Smooth muscle cell (in vitro differentiated cells): ENCODE data around the gene CCR4. TPM values are rescaled to one million over a fixed set of nuclear protein-coding genes. Genes with fewer than 3 reads are reported as not detected.
"Not testable (repeated sequence)": the region's sequence is repeated elsewhere in the genome, so short reads cannot be mapped to it uniquely, and the experiment has no call there.

Experiments
- DNase-seq: peaks from one replicate; lab custom pipeline; 2025; ENCODE audit not compliant: unreplicated experiment; lab: John Stamatoyannopoulos, UW
- H2AFZ ChIP-seq: fragments of 200-600 bp; sonication (generic); 2 replicates; pipeline ENCODE4 v1.6.0; 2016; ENCODE audit warnings: antibody characterized with exemption, low read depth, mild to moderate bottlenecking
- H3F3A ChIP-seq: fragments of 200-600 bp; sonication (generic); 2 replicates; pipeline ENCODE4 v1.6.0; 2017; ENCODE audit warnings: antibody characterized with exemption, low read depth
- H3K27ac ChIP-seq: fragments of 200-600 bp; sonication (generic); 2 replicates; pipeline ENCODE4 v1.5.1; 2016; ENCODE audit warnings: low read depth, mild to moderate bottlenecking
- H3K27me3 ChIP-seq: fragments of 200-600 bp; sonication (generic); 2 replicates; pipeline ENCODE4 v1.6.1; 2016; ENCODE audit warnings: low read depth, mild to moderate bottlenecking
- H3K36me3 ChIP-seq: fragments of 200-600 bp; sonication (generic); 2 replicates; pipeline ENCODE4 v1.5.1; 2016; ENCODE audit warnings: low read depth
- H3K4me1 ChIP-seq: fragments of 200-600 bp; sonication (generic); 2 replicates; pipeline ENCODE4 v1.5.1; 2016; ENCODE audit warnings: low read depth
- H3K4me2 ChIP-seq: fragments of 200-600 bp; sonication (generic); 2 replicates; pipeline ENCODE4 v1.6.0; 2016; ENCODE audit warnings: mild to moderate bottlenecking
- H3K4me3 ChIP-seq: fragments of 200-600 bp; sonication (generic); 2 replicates; pipeline ENCODE4 v1.5.1; 2016; ENCODE audit warnings: mild to moderate bottlenecking
- H3K79me2 ChIP-seq: fragments of 200-600 bp; sonication (generic); 2 replicates; pipeline ENCODE4 v1.6.0; 2016; ENCODE audit warnings: low read depth, mild to moderate bottlenecking
- H3K9ac ChIP-seq: fragments of 200-600 bp; sonication (generic); 2 replicates; pipeline ENCODE4 v1.6.0; 2016; ENCODE audit warnings: low read depth
- H3K9me3 ChIP-seq: fragments of 200-600 bp; sonication (generic); replicated peaks from 2 replicates; pipeline ENCODE4 v1.5.1; 2016; ENCODE audit warnings: low read depth
- H4K20me1 ChIP-seq: fragments of 200-600 bp; sonication (generic); 2 replicates; pipeline ENCODE4 v1.6.0; 2016; ENCODE audit warnings: low read depth
- CTCF ChIP-seq: fragments of 200-600 bp; sonication (generic); IDR thresholded peaks from 2 replicates; pipeline ENCODE4 v1.5.1; 2017; ENCODE audit warnings: borderline replicate concordance, mild to moderate bottlenecking, antibody characterized with exemption; ENCODE audit not compliant: insufficient read depth, poor library complexity, severe bottlenecking
- WGBS: methylation state at CpG from one replicate; pipeline ENCODE4 v1.1.7; 2016; ENCODE audit warnings: low lambda C conversion rate; 5-methylcytosine and 5-hydroxymethylcytosine counted together
- polyA plus RNA-seq: library from polyadenylated mRNA; unstranded; fragments of >200 nt; fragmentation: Nextera tagmentation; extraction: Ambion mirVana; gene quantifications from 2 replicates; pipeline ENCODE4 v1.2.1, GENCODE V29; 2016
- total RNA-seq: library from RNA; depleted of rRNA; stranded (reverse); fragments of >200 nt; gene quantifications from 2 replicates; pipeline ENCODE4 v1.2.3, GENCODE V29; 2014

CCR4 gene
- total and polyA plus RNA-seq, 2 experiments from 2014 or later, result not detected

- Histone ChIP-seq H3F3A (no peaks in the 10 kb centered on the region), H3K27ac (no peak overlapping the region), H4K20me1 (no peaks in the 10 kb centered on the region), H3K79me2 (no peaks in the 10 kb centered on the region), H3K9ac (no peak overlapping the region), H3K4me1 (no peaks in the 10 kb centered on the region), H3K4me3 (no peak overlapping the region), H2AFZ (no peak overlapping the region), H3K27me3 (peaks cover 12% of the 10 kb centered on the region), H3K36me3 (no peaks in the 10 kb centered on the region), H3K9me3 (no peaks in the 10 kb centered on the region), H3K4me2 (no peak overlapping the region)
- no peak for DNase-seq
- WGBS, result 88% methylated on average over 7 of the region's 7 CpGs
- no peak for TF ChIP-seq CTCF
These were observed 29.4 kb upstream of the CCR4 start for GRCh38 chr3:32922078-32922477.

- no peaks in the 10 kb centered on the region for H4K20me1 ChIP-seq
- H3K27me3 ChIP-seq, result peaks cover 9% of the 10 kb centered on the region
- WGBS, result 97% methylated on average over 3 of the region's 3 CpGs
- H3K4me3 ChIP-seq, result no peak overlapping the region
- no peaks in the 10 kb centered on the region for H3K36me3 ChIP-seq
- no peaks in the 10 kb centered on the region for H3K79me2 ChIP-seq
- H2AFZ ChIP-seq, result no peak overlapping the region
- H3K4me1 ChIP-seq, result no peaks in the 10 kb centered on the region
- no peaks in the 10 kb centered on the region for H3F3A ChIP-seq
- no peaks in the 10 kb centered on the region for H3K9me3 ChIP-seq
- no peak for TF ChIP-seq CTCF
- DNase-seq, result no peak
- no peak overlapping the region for H3K9ac ChIP-seq
- H3K27ac ChIP-seq, result no peak overlapping the region
- H3K4me2 ChIP-seq, result no peak overlapping the region
These were observed 21.3 kb upstream of the CCR4 start for GRCh38 chr3:32930161-32930560.

GRCh38 chr3:32931273-32931672 is 20.2 kb upstream of the CCR4 start:
- H2AFZ ChIP-seq, H3K36me3 ChIP-seq, H4K20me1 ChIP-seq, H3K27ac ChIP-seq, H3K4me2 ChIP-seq, H3F3A ChIP-seq, DNase-seq, H3K9ac ChIP-seq, H3K27me3 ChIP-seq, H3K79me2 ChIP-seq, H3K4me1 ChIP-seq, H3K9me3 ChIP-seq, H3K4me3 ChIP-seq: not testable (repeated sequence)
- WGBS, result 95% methylated on average over 2 of the region's 2 CpGs

GRCh38 chr3:32934150-32934742 is 17.2 kb upstream of the CCR4 start:
- Histone ChIP-seq H3K79me2 (no peaks in the 10 kb centered on the region), H2AFZ (no peak overlapping the region), H3K27ac (no peak overlapping the region), H3K4me2 (no peak overlapping the region), H3K9me3 (no peaks in the 10 kb centered on the region), H3K27me3 (no peaks in the 10 kb centered on the region), H3K9ac (no peak overlapping the region), H3K36me3 (no peaks in the 10 kb centered on the region), H3K4me3 (no peak overlapping the region), H3F3A (no peaks in the 10 kb centered on the region), H3K4me1 (no peaks in the 10 kb centered on the region), H4K20me1 (no peaks in the 10 kb centered on the region)
- DNase-seq, result no peak
- 73% methylated on average over 5 of the region's 5 CpGs for WGBS
- TF ChIP-seq CTCF, result peak; percentile 76
